ENCODE results near the gene CEMIP2.
A peak's percentile ranks its signal among the peaks of the same experiment; 100 is the strongest.

CEMIP2 gene

DNA sequence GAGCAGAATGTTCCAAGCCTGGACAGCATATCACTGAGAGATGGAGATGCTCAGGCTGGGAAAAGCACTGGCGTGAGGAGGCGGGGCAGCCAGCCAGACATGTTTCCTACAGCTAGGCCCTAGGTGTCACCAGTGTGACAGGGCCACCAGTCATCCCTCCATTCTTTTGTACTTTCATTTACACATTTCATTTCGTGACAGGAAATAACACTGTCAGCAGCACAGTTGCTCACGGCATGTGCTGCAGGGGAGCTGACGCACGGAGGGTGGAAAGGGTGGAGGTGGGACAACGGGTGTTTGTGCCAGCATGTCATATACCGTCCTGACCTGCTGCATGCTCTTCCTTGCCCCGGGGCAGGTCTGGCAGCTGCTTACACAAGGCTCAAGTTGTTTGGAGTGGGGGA lies 14.8 kb upstream of the CEMIP2 start:
- TF ChIP-seq, protein P1, sequence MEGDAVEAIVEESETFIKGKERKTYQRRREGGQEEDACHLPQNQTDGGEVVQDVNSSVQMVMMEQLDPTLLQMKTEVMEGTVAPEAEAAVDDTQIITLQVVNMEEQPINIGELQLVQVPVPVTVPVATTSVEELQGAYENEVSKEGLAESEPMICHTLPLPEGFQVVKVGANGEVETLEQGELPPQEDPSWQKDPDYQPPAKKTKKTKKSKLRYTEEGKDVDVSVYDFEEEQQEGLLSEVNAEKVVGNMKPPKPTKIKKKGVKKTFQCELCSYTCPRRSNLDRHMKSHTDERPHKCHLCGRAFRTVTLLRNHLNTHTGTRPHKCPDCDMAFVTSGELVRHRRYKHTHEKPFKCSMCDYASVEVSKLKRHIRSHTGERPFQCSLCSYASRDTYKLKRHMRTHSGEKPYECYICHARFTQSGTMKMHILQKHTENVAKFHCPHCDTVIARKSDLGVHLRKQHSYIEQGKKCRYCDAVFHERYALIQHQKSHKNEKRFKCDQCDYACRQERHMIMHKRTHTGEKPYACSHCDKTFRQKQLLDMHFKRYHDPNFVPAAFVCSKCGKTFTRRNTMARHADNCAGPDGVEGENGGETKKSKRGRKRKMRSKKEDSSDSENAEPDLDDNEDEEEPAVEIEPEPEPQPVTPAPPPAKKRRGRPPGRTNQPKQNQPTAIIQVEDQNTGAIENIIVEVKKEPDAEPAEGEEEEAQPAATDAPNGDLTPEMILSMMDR (conservative IDR thresholded peaks at IDR 0.05): 0 out of 2 replicates have a peak, but pooled peaks have one; percentile 25
- H3K27ac ChIP-seq: peak overlapping the region; percentile 55

DNA sequence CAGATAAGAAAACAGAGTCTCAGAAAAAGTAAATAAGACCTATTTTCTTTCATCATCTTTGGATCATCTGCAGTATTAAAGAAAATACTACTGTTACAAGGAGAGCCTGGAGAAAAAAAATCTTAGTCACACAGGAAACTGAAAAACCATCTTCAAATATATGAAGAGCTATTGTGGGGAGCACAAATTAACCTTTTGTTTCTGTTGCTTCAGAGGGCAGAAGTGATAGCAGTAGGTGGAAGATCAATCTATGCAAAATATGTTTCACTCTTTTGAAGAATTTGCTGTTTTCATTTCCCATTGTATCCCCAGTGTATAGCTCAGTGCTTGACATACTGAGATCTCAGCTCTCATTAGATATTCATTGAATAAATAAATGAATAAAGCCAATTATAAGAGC lies 13.1 kb upstream of the CEMIP2 start:
- TF ChIP-seq, protein P1 (conservative IDR thresholded peaks at IDR 0.05): no peak
- no peak overlapping the region for H3K27ac ChIP-seq

DNA sequence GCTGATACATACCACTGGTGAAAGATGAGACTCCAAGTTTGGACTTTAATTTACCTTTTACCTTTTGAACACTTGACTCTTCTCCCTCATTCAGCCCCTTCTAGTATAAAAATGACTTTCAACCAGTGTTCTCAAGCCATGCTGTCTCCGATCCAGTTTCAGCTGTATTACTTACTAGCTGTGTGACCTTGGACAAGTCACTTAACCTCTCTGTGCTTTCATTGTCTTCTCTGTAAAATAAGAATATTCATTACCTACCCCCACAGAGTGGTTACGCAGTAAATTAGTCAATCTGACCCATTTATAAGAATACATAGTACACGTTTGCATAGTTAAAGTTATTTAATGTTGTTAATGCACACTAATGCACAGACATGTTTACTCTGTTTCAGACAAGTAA lies 12.6 kb upstream of the CEMIP2 start:
- H3K27ac ChIP-seq: no peak overlapping the region
- TF ChIP-seq, protein P1 (conservative IDR thresholded peaks at IDR 0.05): no peak

DNA sequence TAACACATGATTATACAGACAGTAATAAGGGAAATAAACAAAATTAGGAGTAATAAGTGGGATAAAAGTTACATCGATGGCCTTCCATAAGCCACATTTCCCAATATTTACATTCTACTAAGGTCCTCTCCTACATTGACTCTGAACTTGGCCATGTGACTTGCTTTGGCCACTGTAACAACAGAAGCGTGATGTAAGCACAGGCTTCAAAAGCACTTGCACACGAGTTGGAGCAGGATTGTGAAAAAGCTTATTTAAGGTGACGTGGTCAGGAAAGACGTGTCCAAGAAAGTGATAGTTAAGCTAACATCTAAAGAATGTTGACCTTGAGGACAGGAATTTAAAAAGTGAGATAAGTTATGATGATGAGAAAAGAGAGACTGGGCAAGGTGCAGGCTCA lies 9.8 kb upstream of the CEMIP2 start:
- no peak overlapping the region for H3K27ac ChIP-seq
- TF ChIP-seq, protein P1 (conservative IDR thresholded peaks at IDR 0.05): no peak

DNA sequence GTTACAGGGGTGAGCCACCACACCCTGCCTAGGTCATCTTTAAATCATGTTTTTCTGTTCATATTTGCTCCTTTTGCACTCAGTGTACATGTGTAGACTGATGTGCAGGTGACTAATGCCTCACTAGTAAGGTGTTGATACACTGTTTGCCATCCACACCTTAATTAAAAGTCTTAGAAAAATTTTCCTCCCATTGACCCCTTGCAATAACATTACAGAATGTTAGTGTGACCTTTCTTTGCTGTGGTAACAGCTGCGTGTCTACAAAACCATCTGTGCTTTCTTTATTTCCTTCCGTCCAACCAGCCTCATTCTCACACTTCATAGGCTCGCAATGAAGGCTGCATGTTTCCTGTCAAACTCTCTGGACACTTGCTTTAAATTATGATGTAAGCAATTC lies 6.6 kb upstream of the CEMIP2 start:
- TF ChIP-seq, protein P1 (conservative IDR thresholded peaks at IDR 0.05): no peak
- H3K27ac ChIP-seq: no peak overlapping the region

DNA sequence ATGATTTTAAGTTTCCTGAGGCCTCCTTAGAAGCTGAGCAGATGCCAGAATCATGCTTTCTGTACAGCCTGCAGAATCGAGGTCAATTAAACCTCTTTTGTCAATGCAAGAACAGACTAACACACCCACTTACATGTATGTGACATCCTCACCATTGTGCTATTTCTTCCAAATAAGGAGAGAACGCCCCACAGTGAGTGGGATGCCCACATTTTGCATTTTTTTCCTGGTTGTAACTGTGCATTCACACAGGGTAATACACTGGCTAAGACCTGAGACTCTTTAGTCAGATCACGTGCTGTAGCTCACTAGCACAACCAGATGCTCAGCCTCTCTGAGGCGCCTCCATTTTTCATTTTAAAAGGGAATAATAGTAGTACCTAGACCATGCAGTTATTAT lies 4.4 kb upstream of the CEMIP2 start:
- TF ChIP-seq, protein P1 (conservative IDR thresholded peaks at IDR 0.05): no peak
- H3K27ac ChIP-seq: no peak overlapping the region

DNA sequence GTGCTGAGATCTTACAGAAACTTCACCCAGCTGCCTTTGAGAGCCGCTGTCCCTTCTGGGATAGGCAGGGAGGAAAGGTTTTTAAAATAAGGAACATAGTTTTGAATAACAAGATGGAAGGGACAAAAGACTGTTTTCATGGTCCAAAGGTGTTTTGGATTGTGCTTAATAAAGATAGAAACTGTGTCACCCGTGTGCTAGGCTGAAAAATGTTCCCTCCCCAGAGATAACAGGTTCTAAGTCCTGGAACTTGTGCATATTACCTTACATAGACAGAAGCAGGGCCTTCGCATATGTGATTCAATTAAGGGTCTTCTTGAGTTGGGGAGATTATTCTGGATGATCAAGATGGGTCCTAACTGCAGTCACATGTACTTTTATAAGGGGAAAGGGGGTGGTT lies 1.9 kb upstream of the CEMIP2 start:
- TF ChIP-seq, protein P1 (conservative IDR thresholded peaks at IDR 0.05): no peak
- peak overlapping the region; percentile 84 for H3K27ac ChIP-seq

All from VCaP (cell line).